GM13976 (cell line): ENCODE results near the gene OR8A1.

Source experiments
- DNase-seq: peaks from one replicate; pipeline ENCODE4 v3.0.0; 2012; ENCODE audit warnings: low spot score
- CTCF ChIP-seq: IDR thresholded peaks from 2 replicates; pipeline ENCODE4 v1.5.1; 2012; ENCODE audit warnings: borderline replicate concordance, mild to moderate bottlenecking; ENCODE audit not compliant: insufficient read depth; ENCODE audit errors: extremely low read depth, missing control alignments, control extremely low read depth
- in situ Hi-C: fragments of 300-500 bp; cut with MboI; formaldehyde crosslinking; loops from one replicate; pipeline ENCODE4 v1.12.0; 2022; ENCODE audit warnings: low sequenced_read_pairs, mixed read lengths, inconsistent platforms; ENCODE audit not compliant: unreplicated experiment

The OR8A1 gene

DNA sequence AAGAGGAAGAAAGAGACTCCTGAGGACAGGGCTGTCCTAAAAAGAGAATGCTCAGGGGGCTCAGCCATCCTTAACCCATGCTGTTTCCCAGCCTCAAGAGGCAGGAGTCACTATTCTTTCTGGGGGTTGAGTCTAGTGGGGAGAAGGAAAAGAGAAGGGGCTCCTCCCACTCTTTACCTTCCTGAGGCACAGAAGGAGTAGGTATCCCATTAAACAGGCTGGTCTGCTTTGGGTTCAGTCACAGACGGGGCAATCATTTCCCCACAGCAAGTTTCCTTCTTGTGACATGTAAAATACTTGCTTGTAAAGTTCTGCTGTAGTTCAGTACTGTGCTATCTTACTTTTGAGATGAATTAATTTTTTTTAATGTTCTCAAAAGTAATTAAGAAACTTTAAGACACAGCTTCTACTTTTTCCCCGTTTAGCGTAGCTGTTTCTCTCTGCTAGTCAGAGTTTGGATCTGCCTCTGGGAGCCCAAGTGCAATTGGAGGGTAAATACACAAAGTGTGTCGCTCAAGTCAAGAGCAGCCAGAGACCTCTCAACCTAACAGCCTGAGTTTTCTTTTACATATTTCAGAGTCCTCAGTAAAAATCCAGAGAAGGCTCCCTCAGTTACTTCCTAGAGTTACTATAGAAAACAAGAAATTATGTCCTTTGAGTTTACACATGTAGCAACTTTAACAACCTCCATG is 15.0 kb downstream of the OR8A1 start:
- TF ChIP-seq CTCF: no peak
- in situ Hi-C loops: loop anchor here (25.0 kb wide), 2 partner anchors 173 to 523 kb away; partner anchors contain the start of gene OR8B4
- DNase-seq: no peak

DNA sequence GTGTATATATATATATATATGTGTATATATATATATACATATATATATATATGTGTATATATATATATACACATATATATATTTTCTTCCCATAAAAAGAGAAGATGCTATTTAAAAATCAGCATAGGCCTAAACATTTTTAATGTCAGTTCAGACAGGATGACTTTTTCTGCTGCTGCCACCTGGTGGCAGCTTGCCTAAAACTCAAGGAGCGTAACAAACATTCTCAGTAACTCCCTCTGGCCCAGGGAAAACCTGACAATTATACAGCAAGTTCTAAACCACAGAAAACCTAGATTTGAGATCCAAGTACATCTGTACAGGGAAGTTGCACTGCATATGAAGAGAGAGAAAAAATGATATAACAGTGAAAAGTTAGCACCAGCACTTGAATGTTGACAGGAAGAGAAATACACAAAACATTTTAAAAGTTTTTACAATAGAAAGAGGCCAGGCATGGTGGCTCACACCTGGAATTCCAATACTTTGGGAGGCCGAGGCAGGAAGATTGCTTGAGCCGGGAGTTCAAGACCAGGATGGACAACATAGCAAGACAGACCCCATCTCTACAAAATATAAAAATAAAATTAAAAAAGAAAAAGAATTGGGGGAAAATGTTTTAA is 16.6 kb downstream of the OR8A1 start:
- TF ChIP-seq CTCF: peak; percentile 72
- DNase-seq: peak; percentile 38
- in situ Hi-C loops: loop anchor here (25.0 kb wide), 2 partner anchors 174 to 524 kb away; partner anchors contain the start of gene OR8B4

- in situ Hi-C loops: loop anchor here (25.0 kb wide), 2 partner anchors 179 to 529 kb away; partner anchors contain the start of gene OR8B4
- TF ChIP-seq CTCF: no peak
- no peak for DNase-seq
These were observed 21.6 kb downstream of the OR8A1 start for GRCh38 chr11:124591430-124591829.

DNA sequence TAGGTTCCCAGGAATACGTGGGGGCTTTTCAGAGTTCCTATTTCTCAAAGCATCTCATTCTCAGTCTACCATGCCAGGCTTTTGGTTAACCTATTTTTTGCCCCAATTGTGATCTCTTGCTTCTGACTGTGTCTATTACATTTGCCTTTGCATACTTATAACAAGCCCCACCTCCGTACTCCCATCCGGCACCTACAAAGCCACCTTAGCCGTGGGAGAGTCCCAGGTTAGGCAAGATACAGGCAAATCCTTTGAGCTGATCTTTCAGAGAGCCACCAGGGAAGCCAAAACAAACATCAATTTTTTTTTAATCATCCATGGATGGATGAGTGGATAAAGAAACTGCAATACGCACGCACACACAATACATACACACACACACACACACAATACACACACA is 22.8 kb downstream of the OR8A1 start:
- TF ChIP-seq CTCF: no peak
- no peak for DNase-seq
- in situ Hi-C loops: loop anchor here (25.0 kb wide), 2 partner anchors 180 to 530 kb away; partner anchors contain the start of gene OR8B4

- DNase-seq: no peak
- no peak for TF ChIP-seq CTCF
- in situ Hi-C loops: loop anchor here (25.0 kb wide), 2 partner anchors 183 to 533 kb away; partner anchors contain the start of gene OR8B4
These were observed 25.5 kb downstream of the OR8A1 start for GRCh38 chr11:124595302-124595701.

DNA sequence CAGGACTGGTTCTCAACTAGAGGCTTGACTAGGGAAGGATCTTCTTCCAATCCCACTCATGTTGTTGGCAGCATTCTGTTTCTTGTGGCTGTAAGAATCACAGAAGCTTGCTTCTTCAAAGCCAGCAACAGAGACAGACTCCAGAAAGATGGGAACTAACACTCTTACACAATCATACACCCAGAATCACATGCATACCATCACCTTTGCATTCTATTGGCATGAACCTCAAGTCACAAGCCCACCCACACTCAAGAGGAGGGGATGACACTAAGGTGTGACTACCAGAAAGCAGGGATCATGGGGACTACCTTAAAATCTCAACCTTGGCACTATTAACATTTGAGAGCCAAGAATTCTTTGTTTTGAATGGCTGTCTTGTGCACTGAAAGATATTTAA is 27.8 kb downstream of the OR8A1 start:
- in situ Hi-C loops: loop anchor here (25.0 kb wide), 2 partner anchors 185 to 535 kb away; partner anchors contain the start of gene OR8B4
- no peak for TF ChIP-seq CTCF
- DNase-seq: no peak
